Upper lobe of left lung (tissue), 4 donors: ENCODE data around the gene RNF166.

ENCODE experiments used
- CTCF ChIP-seq, 6 experiments: fragments of 450-650 bp in 4 of 6; fragments of 200-600 bp in 2 of 6; sonication (generic) in 2 of 6; IDR thresholded peaks; one replicate each; pipeline ENCODE4 v1.5.1; 2016 to 2019; ENCODE audit warnings: antibody characterized with exemption in 6 of 6
- POLR2A ChIP-seq, 4 donors: fragments of 450-650 bp; IDR thresholded peaks; one replicate each; pipeline ENCODE4 v1.5.1; 2016 to 2017; ENCODE audit warnings: antibody characterized with exemption in 4 of 4, mild to moderate bottlenecking in 2 of 4

- TF ChIP-seq CTCF (IDR thresholded peaks at IDR 0.05) (no peak), POLR2A (IDR thresholded peaks at IDR 0.05) (no peak)
These were observed 15.7 kb downstream of the RNF166 start for GRCh38 chr16:88690341-88691128.
